ENCODE data around the gene MTFR1L.

The MTFR1L gene

DNA sequence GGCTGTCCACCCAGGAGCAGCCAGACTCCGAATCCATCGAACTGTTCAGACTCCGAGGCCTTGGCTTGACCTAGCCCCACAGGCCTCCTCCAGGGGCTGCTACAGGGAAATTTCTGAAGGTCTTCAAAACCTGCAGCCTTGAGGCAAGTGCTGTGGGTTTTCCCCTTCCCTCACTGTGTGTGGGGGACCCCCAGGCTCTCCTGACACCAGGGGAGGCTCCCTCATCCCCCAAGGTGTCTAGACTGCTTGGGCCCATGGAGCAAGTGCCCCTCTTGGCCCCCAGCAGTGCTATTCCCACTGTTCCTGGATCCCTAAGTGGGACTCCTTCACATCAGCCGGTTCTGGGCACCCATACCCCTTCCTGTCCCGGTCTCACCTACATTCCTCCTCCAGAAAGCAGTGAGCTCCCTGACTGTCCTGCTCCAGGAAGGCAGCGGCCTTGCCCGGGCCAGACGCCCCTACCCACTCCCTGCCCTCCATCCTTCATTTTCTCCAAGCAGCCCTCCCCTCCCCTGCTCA lies 54.9 kb downstream of the MTFR1L start:
- Histone ChIP-seq H3K9me3 (ENCODE audit: control insufficient read depth, insufficient read depth, low read length) (no peaks in the 10 kb centered on the region), H3K4me1 (ENCODE audit: control insufficient read depth, insufficient read depth, low read length) (no peaks in the 10 kb centered on the region), H3K36me3 (ENCODE audit: control insufficient read depth, insufficient read depth, low read length) (no peaks in the 10 kb centered on the region), H3K4me3 (ENCODE audit: low read length) (peak overlapping the region; percentile 60; the same call in 1 of the 2 replicates), H3K27me3 (ENCODE audit: control insufficient read depth, insufficient read depth, low read length) (no peaks in the 10 kb centered on the region), H3K27ac (ENCODE audit: low read length) (no peak overlapping the region)
- DNase-seq (ENCODE audit: low read depth, low spot score): no peak
- WGBS (ENCODE audit: insufficient coverage, insufficient read length): no CpG with 5 or more reads among the region's 8 CpGs

DNA sequence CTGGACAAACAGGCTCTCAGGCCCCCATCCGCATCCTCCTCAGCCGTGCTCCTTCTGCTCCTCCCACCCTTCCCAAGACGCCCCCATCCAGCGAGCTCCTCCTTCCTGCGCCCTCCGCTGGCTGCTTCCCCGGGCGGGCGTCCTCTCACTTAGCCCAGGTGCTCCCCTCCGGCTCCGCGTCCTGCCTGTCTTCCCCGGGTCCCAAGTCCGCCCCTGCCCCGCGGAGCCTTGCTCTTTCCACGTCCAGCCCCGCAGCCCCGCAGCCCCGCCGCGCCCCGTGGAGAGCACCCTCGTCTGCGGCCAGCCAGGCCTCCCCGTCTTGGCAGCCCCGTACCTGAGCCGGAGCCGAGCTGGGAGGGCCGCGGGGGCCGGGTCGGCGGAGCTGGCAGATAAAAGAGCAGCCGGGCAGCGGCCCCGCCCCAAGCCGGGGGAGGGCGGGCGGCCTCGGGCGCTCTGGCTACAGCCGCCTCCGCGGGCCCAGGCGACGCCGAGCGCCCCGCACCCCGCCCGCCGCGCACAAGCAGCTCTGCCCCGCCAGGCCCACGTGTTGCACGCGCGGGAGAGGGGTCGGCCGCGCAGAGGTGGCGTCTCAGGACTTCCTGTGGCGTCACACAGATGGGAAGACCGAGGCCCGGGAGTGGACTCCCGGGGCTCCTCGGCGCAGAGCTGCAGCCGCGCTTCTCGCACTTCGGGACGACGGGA lies 55.6 kb downstream of the MTFR1L start, which contains the start of gene PAQR7:
Gene PAQR7, minus strand, starts transcription at position 555 of the 702 bp plus-strand sequence. CDS start 11,869 bp downstream, outside the sequence.
- H3K27me3 ChIP-seq (ENCODE audit: control insufficient read depth, insufficient read depth, low read length): no peaks in the 10 kb centered on the region
- H3K36me3 ChIP-seq (ENCODE audit: control insufficient read depth, insufficient read depth, low read length): no peaks in the 10 kb centered on the region
- H3K4me1 ChIP-seq (ENCODE audit: control insufficient read depth, insufficient read depth, low read length): no peaks in the 10 kb centered on the region
- peak within 1 kb of the TSS; percentile 60; the same call in 1 of the 2 replicates for H3K4me3 ChIP-seq (ENCODE audit: low read length)
- WGBS (ENCODE audit: insufficient coverage, insufficient read length): no CpG with 5 or more reads among the region's 75 CpGs
- no peak within 1 kb of the TSS for H3K27ac ChIP-seq (ENCODE audit: low read length)
- H3K9me3 ChIP-seq (ENCODE audit: control insufficient read depth, insufficient read depth, low read length): no peaks in the 10 kb centered on the region
- DNase-seq (ENCODE audit: low read depth, low spot score): no peak

DNA sequence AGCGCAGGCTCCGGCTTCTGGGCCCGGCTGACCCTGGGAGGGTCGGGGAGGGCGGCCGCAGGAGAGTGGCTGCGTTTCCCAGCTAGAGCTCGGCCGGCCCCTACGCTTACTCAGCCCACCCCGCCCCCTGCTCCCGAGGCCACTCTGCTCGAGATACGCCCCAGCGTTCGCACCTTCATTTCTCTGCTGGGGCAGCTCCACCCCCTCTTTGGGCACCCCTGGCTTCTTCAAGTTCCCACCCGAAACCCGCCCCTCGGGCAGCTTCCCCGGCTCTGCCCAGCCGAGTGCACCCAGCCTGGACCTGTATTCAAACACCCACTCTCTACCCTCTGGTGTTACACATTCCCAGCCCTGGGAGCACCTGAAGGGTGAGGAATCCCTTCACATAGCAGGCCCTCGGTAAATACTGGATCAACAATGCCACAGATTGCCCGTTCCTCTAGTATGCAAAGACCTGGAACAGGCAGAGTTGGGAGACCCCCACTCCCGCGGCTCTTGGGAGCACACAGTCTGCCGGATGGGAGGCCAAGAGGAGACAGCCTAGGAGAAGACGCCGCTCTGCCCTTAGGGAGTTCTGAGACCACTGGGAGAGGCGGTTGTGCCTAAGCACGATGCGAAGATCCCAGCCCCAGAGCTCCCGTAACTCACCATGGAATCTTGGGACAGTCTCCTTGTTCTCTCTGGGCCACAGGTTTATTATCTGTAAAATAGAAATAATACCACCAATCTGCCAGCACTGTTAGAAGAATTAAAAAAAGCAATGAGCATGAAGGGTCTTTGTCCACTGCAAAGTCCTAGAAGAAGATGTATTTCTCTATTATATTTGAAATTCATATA lies 56.3 kb downstream of the MTFR1L start:
- no peaks in the 10 kb centered on the region for H3K9me3 ChIP-seq (ENCODE audit: control insufficient read depth, insufficient read depth, low read length)
- no peaks in the 10 kb centered on the region for H3K36me3 ChIP-seq (ENCODE audit: control insufficient read depth, insufficient read depth, low read length)
- no peak overlapping the region for H3K27ac ChIP-seq (ENCODE audit: low read length)
- no peaks in the 10 kb centered on the region for H3K27me3 ChIP-seq (ENCODE audit: control insufficient read depth, insufficient read depth, low read length)
- H3K4me3 ChIP-seq (ENCODE audit: low read length): peak overlapping the region; percentile 60; the same call in 1 of the 2 replicates
- no peak for DNase-seq (ENCODE audit: low read depth, low spot score)
- no CpG with 5 or more reads among the region's 32 CpGs for WGBS (ENCODE audit: insufficient coverage, insufficient read length)
- H3K4me1 ChIP-seq (ENCODE audit: control insufficient read depth, insufficient read depth, low read length): no peaks in the 10 kb centered on the region

DNA sequence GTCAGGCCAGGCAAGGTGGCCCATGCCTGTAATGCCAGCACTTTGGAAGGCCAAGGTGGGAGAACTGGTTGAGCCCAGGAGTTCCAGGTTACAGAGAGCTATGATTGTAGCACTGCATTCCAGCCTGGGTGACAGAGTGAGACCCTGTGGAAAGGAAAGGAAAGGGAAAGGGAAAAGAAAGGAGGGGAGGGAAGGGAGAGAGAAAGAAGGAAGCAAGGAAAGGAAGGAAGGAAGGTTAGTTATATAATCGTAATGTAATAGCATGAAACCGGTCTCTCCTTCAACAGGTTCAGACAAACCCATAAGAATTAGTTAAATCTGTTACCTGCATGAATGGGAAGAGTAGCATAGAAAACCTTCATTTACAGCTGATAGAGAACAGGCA lies 56.9 kb downstream of the MTFR1L start:
- no peaks in the 10 kb centered on the region for H3K9me3 ChIP-seq (ENCODE audit: control insufficient read depth, insufficient read depth, low read length)
- H3K36me3 ChIP-seq (ENCODE audit: control insufficient read depth, insufficient read depth, low read length): no peaks in the 10 kb centered on the region
- H3K27ac ChIP-seq (ENCODE audit: low read length): no peak overlapping the region
- no peaks in the 10 kb centered on the region for H3K27me3 ChIP-seq (ENCODE audit: control insufficient read depth, insufficient read depth, low read length)
- no CpG with 5 or more reads among the region's 2 CpGs for WGBS (ENCODE audit: insufficient coverage, insufficient read length)
- DNase-seq (ENCODE audit: low read depth, low spot score): no peak
- no peak overlapping the region for H3K4me3 ChIP-seq (ENCODE audit: low read length)
- H3K4me1 ChIP-seq (ENCODE audit: control insufficient read depth, insufficient read depth, low read length): no peaks in the 10 kb centered on the region

DNA sequence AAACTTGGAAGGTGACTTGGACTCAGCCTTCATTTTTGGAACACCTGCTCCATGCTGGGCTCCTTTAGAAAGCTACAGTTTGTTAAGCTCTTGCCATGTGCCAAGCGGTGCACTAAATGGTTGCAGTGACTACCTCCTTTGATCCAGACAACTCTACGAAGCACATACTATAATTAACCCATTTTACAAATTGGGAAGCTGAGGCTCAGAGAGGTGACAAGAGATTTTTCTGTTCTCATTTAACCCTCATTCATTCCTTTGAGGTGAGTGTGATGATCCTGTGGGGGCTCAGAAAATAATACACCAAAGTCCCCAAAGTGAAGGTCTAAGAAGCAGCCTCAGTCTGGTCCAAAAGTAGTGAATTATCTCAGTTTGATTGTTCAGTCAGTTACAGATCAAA lies 57.4 kb downstream of the MTFR1L start:
- no peak overlapping the region for H3K4me3 ChIP-seq (ENCODE audit: low read length)
- H3K27me3 ChIP-seq (ENCODE audit: control insufficient read depth, insufficient read depth, low read length): no peaks in the 10 kb centered on the region
- no peaks in the 10 kb centered on the region for H3K9me3 ChIP-seq (ENCODE audit: control insufficient read depth, insufficient read depth, low read length)
- no peaks in the 10 kb centered on the region for H3K4me1 ChIP-seq (ENCODE audit: control insufficient read depth, insufficient read depth, low read length)
- WGBS (ENCODE audit: insufficient coverage, insufficient read length): no CpG with 5 or more reads among the region's 2 CpGs
- H3K36me3 ChIP-seq (ENCODE audit: control insufficient read depth, insufficient read depth, low read length): no peaks in the 10 kb centered on the region
- H3K27ac ChIP-seq (ENCODE audit: low read length): no peak overlapping the region
- no peak for DNase-seq (ENCODE audit: low read depth, low spot score)

DNA sequence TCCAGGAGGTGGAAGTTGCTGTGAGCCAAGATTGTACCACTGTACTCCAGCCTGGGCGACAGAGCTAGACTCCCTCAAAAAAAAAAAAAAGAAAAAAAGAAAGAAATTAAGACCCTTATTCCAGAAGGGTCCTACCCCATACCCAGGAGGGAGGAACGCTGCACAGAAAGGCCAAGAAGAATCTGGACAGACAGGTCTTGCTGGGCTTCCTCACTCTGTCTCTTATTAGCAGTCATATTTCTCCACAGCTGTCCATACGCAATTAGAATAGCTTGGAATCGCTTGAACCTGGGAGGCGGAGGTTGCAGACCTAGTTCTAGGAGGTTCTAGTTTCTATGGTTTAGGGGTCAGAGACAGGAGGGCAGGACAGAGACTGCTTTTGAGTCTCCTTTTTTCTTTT lies 58.9 kb downstream of the MTFR1L start:
- Histone ChIP-seq H3K36me3 (ENCODE audit: control insufficient read depth, insufficient read depth, low read length) (no peaks in the 10 kb centered on the region), H3K4me1 (ENCODE audit: control insufficient read depth, insufficient read depth, low read length) (no peaks in the 10 kb centered on the region), H3K9me3 (ENCODE audit: control insufficient read depth, insufficient read depth, low read length) (no peaks in the 10 kb centered on the region), H3K4me3 (ENCODE audit: low read length) (no peak overlapping the region), H3K27me3 (ENCODE audit: control insufficient read depth, insufficient read depth, low read length) (no peaks in the 10 kb centered on the region), H3K27ac (ENCODE audit: low read length) (no peak overlapping the region)
- WGBS (ENCODE audit: insufficient coverage, insufficient read length): no CpG with 5 or more reads among the region's 5 CpGs
- no peak for DNase-seq (ENCODE audit: low read depth, low spot score)

DNA sequence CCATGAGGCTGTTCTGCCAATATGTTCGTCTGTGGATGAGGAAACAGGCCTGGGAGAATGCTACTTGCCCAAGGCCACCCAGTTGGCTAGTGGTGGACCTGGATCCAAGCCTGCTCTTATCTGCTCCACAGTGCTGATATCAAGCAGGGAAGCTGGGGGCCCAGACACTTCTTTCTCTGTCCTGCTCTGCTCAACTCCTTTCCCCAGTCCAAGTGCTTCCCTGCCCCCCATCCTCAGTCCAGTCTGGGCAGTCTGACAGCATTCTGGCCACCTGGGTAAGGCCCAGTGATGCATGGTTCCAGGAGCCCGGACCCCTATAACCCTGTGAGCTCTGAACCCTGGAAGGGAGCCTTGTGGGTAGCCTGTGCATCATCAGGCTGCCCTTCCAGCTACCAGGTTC lies 59.9 kb downstream of the MTFR1L start:
- Histone ChIP-seq H3K4me3 (ENCODE audit: low read length) (no peak overlapping the region), H3K36me3 (ENCODE audit: control insufficient read depth, insufficient read depth, low read length) (no peaks in the 10 kb centered on the region), H3K27ac (ENCODE audit: low read length) (no peak overlapping the region), H3K4me1 (ENCODE audit: control insufficient read depth, insufficient read depth, low read length) (no peaks in the 10 kb centered on the region), H3K27me3 (ENCODE audit: control insufficient read depth, insufficient read depth, low read length) (no peaks in the 10 kb centered on the region), H3K9me3 (ENCODE audit: control insufficient read depth, insufficient read depth, low read length) (no peaks in the 10 kb centered on the region)
- no CpG with 5 or more reads among the region's 2 CpGs for WGBS (ENCODE audit: insufficient coverage, insufficient read length)
- no peak for DNase-seq (ENCODE audit: low read depth, low spot score)

DNA sequence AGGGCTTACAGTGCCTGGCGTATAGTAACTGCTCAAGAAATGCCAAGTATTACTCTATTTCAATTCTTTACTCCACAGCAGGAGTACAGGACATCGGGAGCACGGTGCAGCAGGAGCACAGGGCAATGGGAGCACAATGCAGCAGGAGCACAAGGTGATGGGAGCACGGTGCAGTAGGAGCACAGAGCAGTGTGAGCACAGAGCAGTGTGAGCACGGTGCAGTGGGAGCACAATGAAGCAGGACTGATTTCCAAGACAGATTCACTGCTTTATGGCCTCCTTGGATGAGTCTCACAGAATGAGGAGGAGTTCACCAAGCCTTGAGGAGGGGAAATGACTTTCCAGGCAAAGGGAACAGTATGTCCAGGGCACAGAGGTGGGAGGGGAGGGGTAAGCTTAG lies 60.8 kb downstream of the MTFR1L start:
- no peak overlapping the region for H3K4me3 ChIP-seq (ENCODE audit: low read length)
- H3K4me1 ChIP-seq (ENCODE audit: control insufficient read depth, insufficient read depth, low read length): no peaks in the 10 kb centered on the region
- no peaks in the 10 kb centered on the region for H3K9me3 ChIP-seq (ENCODE audit: control insufficient read depth, insufficient read depth, low read length)
- no peaks in the 10 kb centered on the region for H3K27me3 ChIP-seq (ENCODE audit: control insufficient read depth, insufficient read depth, low read length)
- no peak for DNase-seq (ENCODE audit: low read depth, low spot score)
- WGBS (ENCODE audit: insufficient coverage, insufficient read length): no CpG with 5 or more reads among the region's 5 CpGs
- H3K36me3 ChIP-seq (ENCODE audit: control insufficient read depth, insufficient read depth, low read length): no peaks in the 10 kb centered on the region
- no peak overlapping the region for H3K27ac ChIP-seq (ENCODE audit: low read length)

DNA sequence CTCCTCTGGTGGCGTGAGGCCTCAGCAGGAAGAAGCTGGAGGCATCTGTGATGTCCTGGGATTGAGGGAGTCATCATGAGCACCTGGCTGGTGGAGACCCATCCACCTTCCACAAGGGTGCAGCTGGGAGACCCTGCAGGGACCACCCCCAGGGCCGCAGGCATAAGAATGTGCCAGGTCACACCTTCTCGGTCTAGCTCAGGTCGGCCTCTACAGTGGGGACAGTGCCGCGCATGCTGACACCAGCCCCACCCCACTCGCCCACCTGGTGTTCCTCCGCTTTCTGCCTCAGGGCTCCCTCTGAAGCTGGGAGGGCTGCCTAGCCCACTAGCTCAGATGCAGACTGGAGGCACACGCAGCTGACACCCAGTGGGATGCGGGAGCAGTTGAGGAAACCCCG lies 61.5 kb downstream of the MTFR1L start:
- no peaks in the 10 kb centered on the region for H3K9me3 ChIP-seq (ENCODE audit: control insufficient read depth, insufficient read depth, low read length)
- no CpG with 5 or more reads among the region's 11 CpGs for WGBS (ENCODE audit: insufficient coverage, insufficient read length)
- no peaks in the 10 kb centered on the region for H3K4me1 ChIP-seq (ENCODE audit: control insufficient read depth, insufficient read depth, low read length)
- H3K4me3 ChIP-seq (ENCODE audit: low read length): no peak overlapping the region
- H3K36me3 ChIP-seq (ENCODE audit: control insufficient read depth, insufficient read depth, low read length): no peaks in the 10 kb centered on the region
- DNase-seq (ENCODE audit: low read depth, low spot score): no peak
- H3K27ac ChIP-seq (ENCODE audit: low read length): no peak overlapping the region
- H3K27me3 ChIP-seq (ENCODE audit: control insufficient read depth, insufficient read depth, low read length): no peaks in the 10 kb centered on the region

Measured in iPS DF 6.9 (cell line).